Calu3 (cell line): ENCODE results near the gene CDK4. TPM values are rescaled to one million over a fixed set of nuclear protein-coding genes. Genes with fewer than 3 reads are reported as not detected.

ENCODE experiments used
- BruUV-seq: library from RNA; stranded (reverse); fragments of 400-500 nt; replicated peaks from 2 replicates; lab custom pipeline; 2021; lab: Mats Ljungman, UMichigan
- CTCF ChIA-PET: fragments of 300-600 bp; sonication (Branson Sonifier 250); formaldehyde crosslinking; loops from one replicate; lab custom pipeline; 2022; ENCODE audit warnings: antibody characterized with exemption; lab: Charles Lee
- DNase-seq: peaks from one replicate; pipeline ENCODE4 v3.0.0; 2022
- H3K27ac Mint-ChIP-seq: one replicate; pipeline ENCODE4 v1.8.0; 2022; ENCODE audit warnings: mixed read lengths; ENCODE audit not compliant: unreplicated experiment
- H3K27me3 Mint-ChIP-seq: one replicate; pipeline ENCODE4 v1.8.0; 2022; ENCODE audit warnings: mixed read lengths; ENCODE audit not compliant: unreplicated experiment
- H3K36me3 Mint-ChIP-seq: one replicate; pipeline ENCODE4 v1.8.0; 2022; ENCODE audit warnings: mild to moderate bottlenecking, moderate library complexity, mixed read lengths; ENCODE audit not compliant: insufficient read depth, unreplicated experiment
- H3K4me1 Mint-ChIP-seq: one replicate; pipeline ENCODE4 v1.8.0; 2022; ENCODE audit warnings: mild to moderate bottlenecking, low read depth, mixed read lengths; ENCODE audit not compliant: unreplicated experiment
- H3K4me3 Mint-ChIP-seq: one replicate; pipeline ENCODE4 v1.8.0; 2022; ENCODE audit warnings: mild to moderate bottlenecking, low read depth, moderate library complexity, mixed read lengths; ENCODE audit not compliant: unreplicated experiment
- H3K9me3 Mint-ChIP-seq: one replicate; pipeline ENCODE4 v1.8.0; 2022; ENCODE audit warnings: low read depth, mixed read lengths; ENCODE audit not compliant: unreplicated experiment
- intact Hi-C: fragments of 100-400 bp; cut with micrococcal nuclease; formaldehyde crosslinking; loops from one replicate; pipeline ENCODE4 v1.10.0; 2022; ENCODE audit not compliant: unreplicated experiment
- total RNA-seq: library from RNA; stranded (reverse); gene quantifications from 2 replicates; pipeline ENCODE4 v1.2.3, GENCODE V29; 2022
- TF ChIP-seq, protein P1 (sequence below): fragments of 200-600 bp; IDR thresholded peaks from one replicate; pipeline ENCODE4 v1.8.0; 2022; ENCODE audit warnings: antibody characterized with exemption; ENCODE audit not compliant: unreplicated experiment

Gene CDK4
- total RNA-seq, 1 experiment from 2014 or later: 188 TPM

- CTCF ChIA-PET: no interaction called here
- H3K4me1 Mint-ChIP-seq: no peaks in the 10 kb centered on the region
- no peak for DNase-seq
- no peak overlapping the region for H3K27ac Mint-ChIP-seq
- intact Hi-C loops: no loop called here
- peaks cover 21% of the 10 kb centered on the region for H3K36me3 Mint-ChIP-seq
- TF ChIP-seq, protein P1, sequence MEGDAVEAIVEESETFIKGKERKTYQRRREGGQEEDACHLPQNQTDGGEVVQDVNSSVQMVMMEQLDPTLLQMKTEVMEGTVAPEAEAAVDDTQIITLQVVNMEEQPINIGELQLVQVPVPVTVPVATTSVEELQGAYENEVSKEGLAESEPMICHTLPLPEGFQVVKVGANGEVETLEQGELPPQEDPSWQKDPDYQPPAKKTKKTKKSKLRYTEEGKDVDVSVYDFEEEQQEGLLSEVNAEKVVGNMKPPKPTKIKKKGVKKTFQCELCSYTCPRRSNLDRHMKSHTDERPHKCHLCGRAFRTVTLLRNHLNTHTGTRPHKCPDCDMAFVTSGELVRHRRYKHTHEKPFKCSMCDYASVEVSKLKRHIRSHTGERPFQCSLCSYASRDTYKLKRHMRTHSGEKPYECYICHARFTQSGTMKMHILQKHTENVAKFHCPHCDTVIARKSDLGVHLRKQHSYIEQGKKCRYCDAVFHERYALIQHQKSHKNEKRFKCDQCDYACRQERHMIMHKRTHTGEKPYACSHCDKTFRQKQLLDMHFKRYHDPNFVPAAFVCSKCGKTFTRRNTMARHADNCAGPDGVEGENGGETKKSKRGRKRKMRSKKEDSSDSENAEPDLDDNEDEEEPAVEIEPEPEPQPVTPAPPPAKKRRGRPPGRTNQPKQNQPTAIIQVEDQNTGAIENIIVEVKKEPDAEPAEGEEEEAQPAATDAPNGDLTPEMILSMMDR: no peak
- H3K4me3 Mint-ChIP-seq: no peak overlapping the region
- no peaks in the 10 kb centered on the region for H3K9me3 Mint-ChIP-seq
- BruUV-seq: no TSS peak
- H3K27me3 Mint-ChIP-seq: no peaks in the 10 kb centered on the region
These were observed 28.3 kb upstream of the CDK4 start for GRCh38 chr12:57780284-57780897.

DNA sequence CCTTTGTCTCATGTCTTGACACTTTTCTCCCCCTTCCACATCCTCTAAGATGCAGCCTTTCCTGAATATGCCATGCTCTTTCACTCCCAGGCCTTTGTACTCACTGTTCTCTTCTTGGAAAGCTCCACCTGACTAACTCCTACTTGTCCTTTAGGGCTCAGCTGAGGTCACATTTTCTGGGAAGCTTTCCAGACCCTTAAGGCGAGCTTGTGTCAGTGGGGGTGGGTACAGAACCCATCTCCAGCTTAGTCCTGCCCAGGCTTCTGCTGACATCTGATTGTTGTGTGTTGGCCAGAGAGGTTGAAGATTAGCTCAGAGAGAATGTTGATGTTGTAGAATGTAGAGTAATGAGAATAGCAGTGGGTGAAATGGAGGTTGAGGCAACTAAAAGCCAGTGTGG is 27.6 kb upstream of the CDK4 start:
- Mint-ChIP-seq H3K27ac (no peak overlapping the region), H3K9me3 (no peaks in the 10 kb centered on the region), H3K4me1 (no peaks in the 10 kb centered on the region), H3K4me3 (no peak overlapping the region), H3K36me3 (peaks cover 24% of the 10 kb centered on the region), H3K27me3 (no peaks in the 10 kb centered on the region)
- no TSS peak for BruUV-seq
- intact Hi-C loops: no loop called here
- DNase-seq: no peak
- CTCF ChIA-PET: no interaction called here
- TF ChIP-seq, protein P1: no peak

GRCh38 chr12:57777911-57778310 is 25.8 kb upstream of the CDK4 start:
- BruUV-seq: no TSS peak
- intact Hi-C loops: no loop called here
- Mint-ChIP-seq H3K4me1 (no peaks in the 10 kb centered on the region), H3K9me3 (no peaks in the 10 kb centered on the region), H3K36me3 (peaks cover 28% of the 10 kb centered on the region), H3K4me3 (no peak overlapping the region), H3K27ac (no peak overlapping the region), H3K27me3 (no peaks in the 10 kb centered on the region)
- TF ChIP-seq, protein P1: no peak
- CTCF ChIA-PET: no interaction called here
- DNase-seq: no peak

GRCh38 chr12:57777367-57777766 is 25.3 kb upstream of the CDK4 start:
- intact Hi-C loops: no loop called here
- no TSS peak for BruUV-seq
- H3K36me3 Mint-ChIP-seq: peaks cover 28% of the 10 kb centered on the region
- TF ChIP-seq, protein P1: no peak
- CTCF ChIA-PET: no interaction called here
- no peak overlapping the region for H3K27ac Mint-ChIP-seq
- no peaks in the 10 kb centered on the region for H3K27me3 Mint-ChIP-seq
- H3K4me1 Mint-ChIP-seq: no peaks in the 10 kb centered on the region
- no peaks in the 10 kb centered on the region for H3K9me3 Mint-ChIP-seq
- no peak overlapping the region for H3K4me3 Mint-ChIP-seq
- DNase-seq: no peak
